SK-N-SH (cell line): ENCODE measurements around the gene GNAZ. TPM values are rescaled to one million over a fixed set of nuclear protein-coding genes. Genes with fewer than 3 reads are reported as not detected.

Experiments used
- CTCF ChIA-PET: fragments of 300-600, 350-600 bp; formaldehyde crosslinking; extraction: SDS; loops from one replicate; lab custom pipeline; 2021; lab: Yijun Ruan, JAX
- POLR2A ChIA-PET: fragments of 350-600 bp; sonication (Branson Sonifier 250); formaldehyde crosslinking; extraction: SDS; loops from one replicate; lab custom pipeline; 2020; ENCODE audit warnings: antibody characterized with exemption, inconsistent platforms; lab: Yijun Ruan, JAX
- DNase-seq: peaks from one replicate; pipeline ENCODE4 v3.0.0; 2012
- H2AFZ ChIP-seq: fragments of 200-600 bp; sonication (generic); 2 replicates; pipeline ENCODE4 v1.8.1; 2016; ENCODE audit warnings: antibody characterized with exemption, mild to moderate bottlenecking, low read depth
- H3F3A ChIP-seq: fragments of 200-600 bp; sonication (generic); replicated peaks from 2 replicates; pipeline ENCODE3; 2016; ENCODE audit warnings: antibody characterized with exemption, mild to moderate bottlenecking; ENCODE audit not compliant: insufficient read depth
- H3K27ac ChIP-seq, 2 experiments: fragments of 200-500 bp in 1 of 2; fragments of 200-600 bp in 1 of 2; sonication (Bioruptor generic) in 1 of 2; sonication (generic), shearing (Covaris generic) in 1 of 2; 2 replicates each; pipeline versions ENCODE4 v1.5.1 to v1.6.1; 2014 to 2016; ENCODE audit warnings: low read depth in 2 of 2, inconsistent platforms in 1 of 2, low read length in 1 of 2, mild to moderate bottlenecking in 1 of 2, mixed read lengths in 1 of 2
- H3K27me3 ChIP-seq: fragments of 200-600 bp; sonication (generic), shearing (Covaris generic); 2 replicates; pipeline ENCODE4 v1.6.1; 2016; ENCODE audit warnings: mixed run types; ENCODE audit not compliant: insufficient read depth
- H3K36me3 ChIP-seq, 2 experiments: fragments of 200-500 bp in 1 of 2; fragments of 200-600 bp in 1 of 2; sonication (Bioruptor generic) in 1 of 2; sonication (generic) in 1 of 2; replicated peaks in 1 of 2; 2 replicates each; pipeline versions ENCODE3 to v1.5.1; 2014 to 2016; ENCODE audit warnings: low read length in 1 of 2, mild to moderate bottlenecking in 1 of 2; ENCODE audit not compliant: insufficient read depth in 2 of 2, control insufficient read depth in 1 of 2
- H3K4me1 ChIP-seq, 2 experiments: fragments of 200-500 bp in 1 of 2; fragments of 200-600 bp in 1 of 2; sonication (Bioruptor generic) in 1 of 2; sonication (generic), shearing (Covaris generic) in 1 of 2; 2 replicates each; pipeline versions ENCODE4 v1.5.1 to v1.6.1; 2014 to 2016; ENCODE audit warnings: low read depth in 1 of 2, low read length in 1 of 2, mixed run types in 1 of 2; ENCODE audit not compliant: insufficient read depth in 2 of 2, control insufficient read depth in 1 of 2
- H3K4me2 ChIP-seq: fragments of 200-600 bp; sonication (generic), shearing (Covaris generic); 2 replicates; pipeline ENCODE4 v1.6.1; 2017; ENCODE audit warnings: mixed run types
- H3K4me3 ChIP-seq, 2 experiments: fragments of 200-500 bp in 1 of 2; fragments of 200-600 bp in 1 of 2; sonication (Bioruptor generic) in 1 of 2; sonication (generic), shearing (Covaris generic) in 1 of 2; 2 replicates each; pipeline versions ENCODE4 v1.5.1 to v1.8.1; 2014 to 2016; ENCODE audit warnings: low read depth in 2 of 2, inconsistent platforms in 1 of 2, low read length in 1 of 2, mild to moderate bottlenecking in 1 of 2, mixed read lengths in 1 of 2, moderate library complexity in 1 of 2
- H3K79me2 ChIP-seq: fragments of 200-600 bp; sonication (generic); 2 replicates; pipeline ENCODE4 v1.8.1; 2017; ENCODE audit warnings: mild to moderate bottlenecking; ENCODE audit not compliant: insufficient read depth
- H3K9ac ChIP-seq: fragments of 200-600 bp; sonication (generic); 2 replicates; pipeline ENCODE4 v1.6.1; 2017; ENCODE audit warnings: mixed run types
- H3K9me2 ChIP-seq: fragments of 200-600 bp; sonication (generic); 2 replicates; pipeline ENCODE4 v1.6.1; 2017; ENCODE audit warnings: mixed run types
- H3K9me3 ChIP-seq: fragments of 200-600 bp; sonication (generic); 2 replicates; pipeline ENCODE4 v1.6.1; 2017; ENCODE audit warnings: mixed run types, mild to moderate bottlenecking, moderate library complexity
- H4K20me1 ChIP-seq: fragments of 200-600 bp; sonication (generic); 2 replicates; pipeline ENCODE4 v1.6.1; 2017; ENCODE audit warnings: mild to moderate bottlenecking, mixed run types; ENCODE audit not compliant: insufficient read depth
- EP300 ChIP-seq, 2 experiments: IDR thresholded peaks; 2 replicates each; pipeline versions ENCODE4 v1.4.0 to v1.6.1; 2012; ENCODE audit warnings: borderline replicate concordance in 1 of 2, low read depth in 1 of 2, low read length in 1 of 2
- FOSL2 ChIP-seq: IDR thresholded peaks from 2 replicates; pipeline ENCODE4 v1.4.0; 2012; ENCODE audit warnings: low read depth, mild to moderate bottlenecking, moderate library complexity, borderline replicate concordance
- FOXJ3 ChIP-seq: sonication (generic); formaldehyde crosslinking; IDR thresholded peaks from 2 replicates; pipeline ENCODE4 v1.5.1; 2020; ENCODE audit warnings: mild to moderate bottlenecking, missing genetic modification reagents
- FOXM1 ChIP-seq: IDR thresholded peaks from 2 replicates; pipeline ENCODE4 v1.4.0; 2012; ENCODE audit warnings: low read depth, mild to moderate bottlenecking
- GABPA ChIP-seq: IDR thresholded peaks from 2 replicates; pipeline ENCODE4 v1.4.0; 2012; ENCODE audit warnings: low read depth, mild to moderate bottlenecking
- JUND ChIP-seq: IDR thresholded peaks from 2 replicates; pipeline ENCODE4 v1.4.0; 2012
- MEF2A ChIP-seq: IDR thresholded peaks from 2 replicates; pipeline ENCODE4 v1.4.0; 2012; ENCODE audit warnings: low read depth, borderline replicate concordance
- MXI1 ChIP-seq: IDR thresholded peaks from 2 replicates; pipeline ENCODE4 v1.6.1; 2012; ENCODE audit warnings: mild to moderate bottlenecking, low read depth, low read length, improper control_type of control experiment
- NFIC ChIP-seq: IDR thresholded peaks from 2 replicates; pipeline ENCODE4 v1.4.0; 2012; ENCODE audit warnings: borderline replicate concordance
- NRF1 ChIP-seq: IDR thresholded peaks from 2 replicates; pipeline ENCODE4 v1.6.1; 2012; ENCODE audit warnings: low read depth, mild to moderate bottlenecking, low read length
- RFX5 ChIP-seq: IDR thresholded peaks from 2 replicates; pipeline ENCODE4 v1.6.1; 2012; ENCODE audit warnings: mild to moderate bottlenecking, improper control_type of control experiment, low read length
- RXRA ChIP-seq: IDR thresholded peaks from 2 replicates; pipeline ENCODE4 v1.4.0; 2012; ENCODE audit warnings: low read depth, mild to moderate bottlenecking, borderline replicate concordance
- SIN3A ChIP-seq: IDR thresholded peaks from 2 replicates; pipeline ENCODE4 v1.6.1; 2012; ENCODE audit warnings: low read depth, mild to moderate bottlenecking, low read length, moderate library complexity, borderline replicate concordance
- SMC3 ChIP-seq: IDR thresholded peaks from 2 replicates; pipeline ENCODE4 v1.6.1; 2012; ENCODE audit warnings: low read depth, low read length, improper control_type of control experiment
- TAF1 ChIP-seq: IDR thresholded peaks from 2 replicates; pipeline ENCODE4 v1.6.1; 2012; ENCODE audit warnings: low read depth, mild to moderate bottlenecking, low read length, moderate library complexity, borderline replicate concordance
- TEAD4 ChIP-seq: IDR thresholded peaks from 2 replicates; pipeline ENCODE4 v1.4.0; 2012; ENCODE audit warnings: mild to moderate bottlenecking, borderline replicate concordance; ENCODE audit not compliant: insufficient read depth
- WGBS: methylation state at CpG from one replicate; pipeline ENCODE4 v1.1.6; 2017; ENCODE audit warnings: low lambda C conversion rate; 5-methylcytosine and 5-hydroxymethylcytosine counted together
- polyA plus RNA-seq, 3 experiments: library from polyadenylated mRNA; depleted of rRNA; stranded (reverse); fragments of >200 nt; gene quantifications; 2 replicates each; pipeline ENCODE4 v1.2.3, GENCODE V29; 2012
- TF ChIP-seq, protein P1 (sequence below): fragments of 150-350 bp; IDR thresholded peaks from 2 replicates; pipeline ENCODE4 v1.6.1; 2016; ENCODE audit warnings: mild to moderate bottlenecking, low read depth, low read length
- TF ChIP-seq, protein P2 (sequence below): fragments of 150-350 bp; IDR thresholded peaks from 2 replicates; pipeline ENCODE4 v1.6.1; 2017; ENCODE audit warnings: antibody characterized with exemption, low read length, low read depth, borderline replicate concordance
- TF ChIP-seq, protein P3 (sequence below): IDR thresholded peaks from 2 replicates; pipeline ENCODE4; 2012

Gene GNAZ
- polyA plus RNA-seq, 1 of the 3 experiments (the other 2 are of a cell fraction), result 6.5 TPM

DNA sequence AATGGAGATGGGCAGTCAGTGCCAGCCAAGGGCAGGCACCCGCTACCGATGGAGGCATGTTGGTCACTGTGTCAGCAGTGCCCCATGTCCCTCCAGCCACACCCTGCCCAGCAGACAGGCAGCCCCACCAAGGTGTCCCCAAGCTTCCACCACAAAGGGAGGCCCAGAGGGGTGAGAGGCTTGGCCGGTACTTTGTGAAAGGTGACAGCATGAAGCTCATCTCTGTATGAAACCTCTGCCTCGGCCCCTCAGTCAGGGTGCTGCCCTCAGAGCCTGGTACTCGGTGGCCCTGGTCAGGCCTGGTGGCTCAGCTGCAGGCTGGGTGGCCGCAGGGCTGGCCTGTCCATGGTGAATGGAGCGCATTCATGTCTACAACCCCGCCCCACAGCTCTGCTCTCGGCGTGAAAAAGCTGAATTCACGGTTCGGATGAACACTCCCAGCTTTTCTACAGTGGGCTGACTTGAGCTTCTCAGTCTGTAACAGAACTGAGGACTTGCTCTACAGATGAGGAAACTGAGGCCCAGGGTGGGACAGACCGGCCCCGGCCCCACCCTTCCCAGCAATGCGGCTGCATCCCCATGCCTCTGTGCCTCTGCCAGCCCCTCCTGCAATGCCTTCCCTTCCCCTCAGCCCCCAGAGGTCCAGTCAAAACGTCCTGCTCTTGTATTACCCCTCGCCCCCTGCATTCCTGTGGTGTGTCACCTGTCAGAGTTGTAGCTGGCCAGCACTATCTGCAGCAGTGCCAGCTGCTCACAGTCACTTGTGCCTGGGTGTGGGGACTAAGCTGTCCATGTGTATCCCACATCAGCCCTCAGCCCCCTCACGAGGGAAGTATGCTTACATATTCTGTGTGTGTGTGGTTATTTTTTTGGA lies 43.8 kb downstream of the GNAZ start:
- TF ChIP-seq, protein P1, sequence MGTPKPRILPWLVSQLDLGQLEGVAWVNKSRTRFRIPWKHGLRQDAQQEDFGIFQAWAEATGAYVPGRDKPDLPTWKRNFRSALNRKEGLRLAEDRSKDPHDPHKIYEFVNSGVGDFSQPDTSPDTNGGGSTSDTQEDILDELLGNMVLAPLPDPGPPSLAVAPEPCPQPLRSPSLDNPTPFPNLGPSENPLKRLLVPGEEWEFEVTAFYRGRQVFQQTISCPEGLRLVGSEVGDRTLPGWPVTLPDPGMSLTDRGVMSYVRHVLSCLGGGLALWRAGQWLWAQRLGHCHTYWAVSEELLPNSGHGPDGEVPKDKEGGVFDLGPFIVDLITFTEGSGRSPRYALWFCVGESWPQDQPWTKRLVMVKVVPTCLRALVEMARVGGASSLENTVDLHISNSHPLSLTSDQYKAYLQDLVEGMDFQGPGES, result no peak
- TF ChIP-seq TEAD4 (no peak), NRF1 (no peak), GABPA (no peak), RFX5 (no peak), JUND (no peak), FOXM1 (no peak), FOXJ3 (no peak), SIN3A (no peak), SMC3 (no peak), RXRA (no peak), NFIC (no peak), FOSL2 (no peak), MEF2A (no peak), TAF1 (no peak), EP300 (IDR thresholded peaks at IDR 0.05; ENCODE audit: borderline replicate concordance in 1 of 2, low read depth in 1 of 2, low read length in 1 of 2) (no peak), MXI1 (no peak)
- TF ChIP-seq, protein P2, sequence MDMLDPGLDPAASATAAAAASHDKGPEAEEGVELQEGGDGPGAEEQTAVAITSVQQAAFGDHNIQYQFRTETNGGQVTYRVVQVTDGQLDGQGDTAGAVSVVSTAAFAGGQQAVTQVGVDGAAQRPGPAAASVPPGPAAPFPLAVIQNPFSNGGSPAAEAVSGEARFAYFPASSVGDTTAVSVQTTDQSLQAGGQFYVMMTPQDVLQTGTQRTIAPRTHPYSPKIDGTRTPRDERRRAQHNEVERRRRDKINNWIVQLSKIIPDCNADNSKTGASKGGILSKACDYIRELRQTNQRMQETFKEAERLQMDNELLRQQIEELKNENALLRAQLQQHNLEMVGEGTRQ, result no peak
- TF ChIP-seq, protein P3, sequence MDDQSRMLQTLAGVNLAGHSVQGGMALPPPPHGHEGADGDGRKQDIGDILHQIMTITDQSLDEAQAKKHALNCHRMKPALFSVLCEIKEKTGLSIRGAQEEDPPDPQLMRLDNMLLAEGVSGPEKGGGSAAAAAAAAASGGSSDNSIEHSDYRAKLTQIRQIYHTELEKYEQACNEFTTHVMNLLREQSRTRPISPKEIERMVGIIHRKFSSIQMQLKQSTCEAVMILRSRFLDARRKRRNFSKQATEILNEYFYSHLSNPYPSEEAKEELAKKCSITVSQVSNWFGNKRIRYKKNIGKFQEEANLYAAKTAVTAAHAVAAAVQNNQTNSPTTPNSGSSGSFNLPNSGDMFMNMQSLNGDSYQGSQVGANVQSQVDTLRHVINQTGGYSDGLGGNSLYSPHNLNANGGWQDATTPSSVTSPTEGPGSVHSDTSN, result no peak
- POLR2A ChIA-PET, result interaction anchor here (0.7 to 1.6 kb wide), 3 partner anchors 44 to 654 kb away, joined by 3 to 6 read pairs (median 3); partner anchors contain the start of genes CHCHD10 and GNAZ
- WGBS, result 87% methylated on average over 11 of the region's 18 CpGs
- peak overlapping the region in 1 of 2 experiments; percentile 86; a peak in 2 of 4 replicates for H3K27ac ChIP-seq
- H3K9me2 ChIP-seq, result no peaks in the 10 kb centered on the region
- H3K79me2 ChIP-seq, result no peaks in the 10 kb centered on the region
- no peaks in the 10 kb centered on the region for H3K36me3 ChIP-seq
- no peak overlapping the region for H3K4me3 ChIP-seq
- H3K9me3 ChIP-seq, result no peaks in the 10 kb centered on the region
- no peaks in the 10 kb centered on the region for H4K20me1 ChIP-seq
- H3K27me3 ChIP-seq, result no peaks in the 10 kb centered on the region
- peaks cover 0 to 98% of the 10 kb centered on the region in 2 experiments; a peak in 1 of 4 replicates for H3K4me1 ChIP-seq
- DNase-seq, result no peak
- no peak overlapping the region for H3K9ac ChIP-seq
- H2AFZ ChIP-seq, result no peak overlapping the region
- no peak overlapping the region for H3K4me2 ChIP-seq
- H3F3A ChIP-seq, result no peaks in the 10 kb centered on the region
- CTCF ChIA-PET, result interaction anchor here (0.6 to 4.0 kb wide), 9 partner anchors 8 to 750 kb away, joined by 3 to 47 read pairs (median 3); no protein-coding TSS in a partner anchor
